Fibroblast of lung (primary cell): ENCODE data around the gene ITGAL.

Experiments used
- CTCF ChIP-seq, 2 donors: IDR thresholded peaks in 1 of 2; conservative IDR thresholded peaks in 1 of 2; 1 replicate in 1 of 2; 2 replicates in 1 of 2; pipeline ENCODE4 v1.5.1; 2011 to 2012; ENCODE audit warnings: low read length in 2 of 2, control low read depth in 1 of 2, inconsistent platforms in 1 of 2, low read depth in 1 of 2, mild to moderate bottlenecking in 1 of 2
- EZH2 ChIP-seq: IDR thresholded peaks from 2 replicates; pipeline ENCODE4 v1.5.1; 2012; ENCODE audit warnings: low read length, control low read depth, mild to moderate bottlenecking; ENCODE audit errors: missing control alignments

- TF ChIP-seq CTCF (conservative IDR thresholded peaks at IDR 0.05 in 1 of 2, IDR thresholded peaks at IDR 0.05 in 1 of 2; ENCODE audit: low read depth in 1 of 2, low read length in 2 of 2): no peak
- no peak for TF ChIP-seq EZH2
Observed at GRCh38 chr16:30503403-30504296, 31.1 kb downstream of the ITGAL start.
